Jurkat, Clone E6-1 (cell line): ENCODE results near the gene NTM.

ENCODE experiments used
- DNase-seq: peaks from one replicate; pipeline ENCODE4 v3.0.0-alpha.2; 2011; ENCODE audit warnings: low read depth, low spot score
- H3K4me3 ChIP-seq: 2 replicates; pipeline ENCODE4 v1.5.1; 2011; ENCODE audit warnings: mild to moderate bottlenecking, low read length, control low read depth, moderate library complexity

The NTM gene

DNA sequence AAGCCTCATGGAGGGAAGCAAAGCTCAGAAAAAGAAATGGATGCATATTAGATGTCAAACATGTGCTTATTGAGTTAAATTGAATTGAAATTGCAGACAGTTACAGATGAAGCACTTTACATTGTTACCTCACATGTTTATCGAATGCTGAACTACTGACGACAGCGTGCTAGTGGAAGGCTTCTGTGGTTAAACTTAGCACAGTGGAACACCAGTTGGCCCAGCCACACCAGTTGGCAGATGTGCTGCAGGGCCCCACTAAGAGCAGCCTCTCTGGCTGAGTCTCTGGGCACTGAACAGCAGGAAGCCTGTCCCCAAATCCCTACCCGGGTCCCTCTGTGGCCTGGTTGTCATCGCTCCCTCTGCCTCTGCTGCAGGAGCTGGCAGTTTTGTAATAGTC lies 242.1 kb downstream of the NTM start:
- no peak overlapping the region for H3K4me3 ChIP-seq
- no peak for DNase-seq

DNA sequence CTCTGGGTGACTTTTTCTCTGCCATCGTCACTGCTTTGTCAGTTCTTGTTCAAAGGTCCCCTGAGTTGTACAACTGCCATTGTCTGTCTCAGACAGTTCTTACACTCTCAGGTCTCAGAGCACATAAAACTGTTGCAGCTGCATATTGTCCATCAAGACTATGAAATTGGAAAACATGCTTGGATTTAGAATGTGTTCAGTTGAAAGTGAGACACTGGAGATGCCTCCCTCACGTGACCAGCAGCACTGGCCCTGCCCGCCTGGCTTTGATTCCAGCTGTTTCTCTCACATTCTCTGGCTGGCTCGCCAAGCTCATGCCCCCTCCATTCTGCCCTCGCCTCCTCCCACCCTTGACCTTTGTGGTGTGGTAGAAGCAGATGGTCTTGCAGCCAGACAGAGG lies 244.2 kb downstream of the NTM start:
- no peak for DNase-seq
- no peak overlapping the region for H3K4me3 ChIP-seq

DNA sequence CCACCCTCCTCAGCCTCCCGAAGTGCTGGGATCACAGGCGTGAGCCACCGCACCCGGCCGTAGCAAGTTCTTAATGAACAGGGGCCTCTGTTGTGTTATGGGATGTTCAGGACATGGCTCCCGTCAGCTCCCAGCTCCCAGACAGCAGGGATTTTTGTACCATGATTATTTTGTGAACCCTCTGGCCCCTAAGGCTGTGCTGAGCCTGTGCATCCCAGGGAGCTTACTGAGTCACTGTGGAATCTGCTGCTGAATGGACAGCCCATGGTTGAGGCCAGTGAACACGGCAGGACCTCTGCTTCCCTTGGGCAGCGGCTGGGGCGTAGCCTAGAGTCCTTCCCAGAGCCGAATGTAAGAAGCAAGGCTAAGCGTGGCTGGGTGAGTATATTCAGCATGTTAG lies 245.2 kb downstream of the NTM start:
- DNase-seq: no peak
- no peak overlapping the region for H3K4me3 ChIP-seq

DNA sequence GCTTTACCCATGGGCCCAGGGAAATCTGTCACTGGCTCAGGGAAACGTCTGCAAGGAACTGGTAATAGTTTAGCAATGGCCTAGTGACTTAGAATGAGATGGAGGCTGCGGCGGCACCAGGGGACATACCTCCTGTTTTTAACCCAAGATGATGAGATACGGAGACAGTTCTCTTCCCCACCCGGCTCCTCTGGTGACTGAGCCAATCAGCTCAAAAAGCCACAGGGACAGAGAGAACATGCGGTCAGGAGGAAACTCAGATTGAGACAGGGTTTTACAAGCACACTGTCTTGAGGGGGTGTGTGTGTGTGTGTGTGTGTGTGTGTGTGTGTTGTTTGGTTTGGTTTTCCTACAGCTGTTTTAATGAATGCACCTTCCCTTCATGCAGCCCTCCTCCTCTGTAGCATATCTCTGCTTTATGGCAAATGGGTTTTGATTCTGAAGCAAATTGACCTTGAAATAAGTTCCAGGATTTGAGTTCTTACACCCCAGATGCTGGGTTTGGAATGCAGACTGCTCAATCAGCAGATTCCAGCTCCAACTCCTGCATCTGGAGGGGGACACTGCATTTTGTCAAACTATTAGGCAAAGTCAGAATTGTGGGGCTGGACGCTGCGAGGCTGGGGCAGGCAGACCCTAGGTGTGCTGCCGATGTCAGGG lies 246.2 kb downstream of the NTM start:
- peak; percentile 73 for DNase-seq
- no peak overlapping the region for H3K4me3 ChIP-seq

DNA sequence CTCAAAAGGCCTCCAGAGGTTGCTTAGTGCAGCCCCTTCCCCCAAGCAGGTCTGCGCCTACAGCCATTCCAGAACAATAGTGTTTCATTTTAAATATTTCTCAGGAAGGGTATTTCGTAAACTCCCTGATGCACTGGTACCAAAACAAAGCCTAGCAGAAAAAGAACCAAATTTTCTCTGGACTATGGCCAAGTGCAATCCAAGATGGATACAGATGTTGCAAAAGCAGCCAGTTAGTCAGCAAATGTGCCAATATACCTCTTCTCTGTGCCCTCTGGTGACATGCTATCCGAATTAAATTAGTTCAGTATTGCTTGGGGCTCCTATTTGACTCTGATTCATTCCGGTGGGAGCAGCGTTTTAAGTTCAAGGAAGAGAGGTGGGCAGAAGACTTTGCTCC lies 247.8 kb downstream of the NTM start:
- DNase-seq: no peak
- no peak overlapping the region for H3K4me3 ChIP-seq

DNA sequence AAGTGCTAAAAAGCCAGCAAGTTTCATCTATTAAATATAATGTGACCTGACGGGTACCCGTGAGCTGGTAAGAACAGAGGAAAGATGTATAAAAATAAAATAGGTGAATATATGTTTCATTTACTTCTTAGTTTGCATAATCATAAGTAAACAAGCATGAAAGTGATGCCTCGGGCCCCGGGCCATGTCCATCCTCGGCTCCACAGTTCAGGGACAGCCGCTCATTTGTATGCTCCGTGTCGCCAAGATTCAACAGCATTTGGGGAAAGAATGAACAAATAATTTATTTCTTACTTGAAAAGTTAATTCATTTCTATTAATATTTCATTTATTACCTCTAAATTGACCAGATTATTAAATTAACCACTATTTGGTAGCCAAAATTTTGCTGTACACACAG lies 251.8 kb downstream of the NTM start:
- no peak for DNase-seq
- no peak overlapping the region for H3K4me3 ChIP-seq

DNA sequence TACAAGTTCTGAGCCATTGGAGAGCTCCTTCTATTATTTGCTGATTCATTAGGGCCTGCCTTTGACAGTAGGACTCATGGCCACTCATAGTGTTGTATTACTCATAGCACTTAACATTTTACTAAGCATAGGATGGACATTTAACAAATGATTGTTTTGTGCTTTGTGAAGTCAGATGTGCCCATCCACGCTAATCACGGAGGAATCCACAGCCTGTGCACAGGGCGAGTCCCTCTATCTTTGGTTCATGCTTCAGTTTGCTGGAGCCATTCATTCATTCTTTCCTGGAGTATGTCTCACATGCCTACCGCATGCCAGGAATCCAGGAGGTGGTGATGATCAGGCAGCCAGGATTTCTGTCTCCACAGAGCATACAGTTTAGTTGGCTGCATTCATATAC lies 254.1 kb downstream of the NTM start:
- no peak overlapping the region for H3K4me3 ChIP-seq
- DNase-seq: no peak

DNA sequence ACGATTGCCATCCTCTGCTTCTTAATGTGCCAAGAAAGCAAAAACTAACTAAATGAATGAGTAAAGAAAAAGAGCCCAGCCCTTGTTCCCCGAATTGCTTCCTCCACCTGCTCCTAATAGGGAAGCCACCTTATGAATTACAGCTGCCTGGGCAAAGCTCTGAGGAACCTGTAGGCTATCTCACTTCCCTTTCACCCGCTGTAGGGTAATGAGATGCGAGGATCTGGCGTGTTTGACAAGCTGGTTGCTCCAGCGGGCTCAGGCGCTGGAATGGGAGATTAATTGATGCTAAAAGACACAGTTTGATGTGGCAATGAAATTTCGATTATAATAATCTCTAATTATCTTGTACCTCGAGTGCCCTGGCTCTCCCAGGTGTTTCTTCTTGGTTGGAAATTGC lies 256.4 kb downstream of the NTM start:
- no peak overlapping the region for H3K4me3 ChIP-seq
- DNase-seq: no peak

DNA sequence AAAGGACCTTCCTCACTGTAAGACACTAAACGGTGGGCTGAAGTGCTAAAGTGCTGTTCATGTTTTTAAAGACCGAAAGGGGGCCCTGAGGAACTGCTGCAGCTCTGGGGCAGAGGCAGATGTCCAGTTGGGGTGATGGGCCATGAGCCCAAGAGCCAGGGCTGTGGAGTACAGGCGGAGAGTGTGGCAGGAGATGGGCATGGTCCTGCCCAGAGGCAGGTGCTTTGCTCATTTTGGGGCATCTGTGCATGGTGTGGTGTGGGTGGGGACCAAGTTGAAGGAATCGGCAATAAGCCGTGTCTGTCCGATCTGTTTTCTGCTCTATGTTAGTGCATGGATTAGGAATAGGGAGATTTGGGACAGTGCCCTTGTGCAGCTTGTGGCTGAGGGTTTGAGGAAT lies 258.3 kb downstream of the NTM start:
- no peak for DNase-seq
- H3K4me3 ChIP-seq: no peak overlapping the region

DNA sequence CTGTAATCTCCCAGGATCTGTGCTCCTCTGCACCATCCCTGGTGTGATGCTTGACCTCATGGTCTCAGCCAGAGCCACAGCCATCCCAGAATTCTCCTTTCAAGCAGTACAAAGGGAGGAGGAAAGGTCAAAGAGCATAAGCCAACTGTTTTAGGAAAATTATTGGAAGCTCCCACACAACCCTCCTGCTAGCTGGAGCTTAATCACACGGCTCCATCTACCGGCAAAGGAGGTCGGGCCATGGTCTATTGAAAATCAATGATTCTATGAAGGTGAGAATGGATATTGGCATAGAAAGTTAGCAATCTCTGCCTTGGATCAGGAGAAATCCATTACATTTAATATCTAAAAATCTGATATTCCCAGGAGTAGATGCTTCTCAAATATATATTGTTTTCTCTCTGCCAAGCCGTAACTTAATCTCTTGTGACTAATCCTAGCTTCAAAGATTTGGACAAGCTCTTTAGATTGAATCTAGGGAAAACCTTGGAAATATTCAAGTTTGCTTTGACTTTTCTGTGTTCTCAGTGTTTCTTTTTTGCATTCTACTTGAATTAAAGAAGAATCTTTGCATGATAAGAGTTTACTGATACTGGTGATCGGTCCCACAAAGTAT lies 259.6 kb downstream of the NTM start:
- no peak for DNase-seq
- no peak overlapping the region for H3K4me3 ChIP-seq

DNA sequence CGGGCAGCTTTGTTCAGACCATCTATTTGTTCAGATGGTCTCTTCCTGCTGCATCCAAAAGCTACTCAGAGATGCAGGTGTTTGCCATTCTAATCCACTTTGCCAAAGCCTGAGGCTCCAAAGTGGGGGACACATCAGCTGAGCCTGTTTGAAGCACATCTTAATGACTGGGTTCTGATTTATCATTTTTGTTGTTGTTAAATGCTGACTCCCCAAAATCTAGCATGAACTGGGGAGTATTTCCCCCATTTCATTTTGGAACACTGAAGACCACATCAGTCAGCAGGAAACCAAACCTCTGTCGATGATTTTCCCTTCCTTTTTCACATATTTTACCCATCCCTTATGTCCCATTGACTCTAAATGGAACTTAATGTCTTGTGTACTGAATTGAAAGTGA lies 262.6 kb downstream of the NTM start:
- no peak overlapping the region for H3K4me3 ChIP-seq
- DNase-seq: no peak

DNA sequence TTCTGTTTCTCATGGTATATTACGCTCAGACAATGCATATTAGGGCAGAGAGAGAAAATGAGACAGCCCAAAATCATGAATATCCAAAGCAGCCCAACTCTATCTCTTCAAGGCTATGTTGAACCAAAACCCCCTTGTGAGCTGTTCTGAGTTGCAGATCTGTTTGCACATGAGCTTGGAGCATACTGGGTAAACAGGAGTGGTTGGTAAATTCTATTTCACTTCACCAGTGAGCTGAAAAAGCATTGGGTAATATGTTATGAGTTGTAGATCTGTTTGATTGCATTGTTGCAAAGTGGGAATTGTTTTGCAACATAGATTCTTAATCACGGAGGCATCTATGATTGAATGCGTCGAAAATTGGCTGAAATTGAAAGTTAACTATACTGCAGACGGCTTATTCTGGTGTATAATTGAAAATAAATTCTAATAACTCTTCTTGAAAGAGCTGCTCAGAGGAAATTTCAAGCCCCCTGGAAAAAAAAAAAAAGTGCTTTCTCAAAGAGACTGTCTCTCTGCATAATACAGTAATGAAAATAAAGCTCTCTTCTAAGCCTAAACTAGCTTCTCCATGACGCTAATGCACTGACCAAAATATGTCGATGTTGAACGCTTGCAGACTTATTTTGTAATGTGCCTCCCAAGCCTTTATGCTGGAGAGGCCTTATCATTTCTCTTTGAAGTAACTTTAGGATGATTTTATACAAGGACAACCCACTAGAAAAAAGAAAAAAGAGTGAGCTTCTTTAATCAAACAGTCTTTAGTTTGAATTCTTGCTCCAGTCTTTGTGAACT lies 263.7 kb downstream of the NTM start:
- no peak overlapping the region for H3K4me3 ChIP-seq
- DNase-seq: no peak

DNA sequence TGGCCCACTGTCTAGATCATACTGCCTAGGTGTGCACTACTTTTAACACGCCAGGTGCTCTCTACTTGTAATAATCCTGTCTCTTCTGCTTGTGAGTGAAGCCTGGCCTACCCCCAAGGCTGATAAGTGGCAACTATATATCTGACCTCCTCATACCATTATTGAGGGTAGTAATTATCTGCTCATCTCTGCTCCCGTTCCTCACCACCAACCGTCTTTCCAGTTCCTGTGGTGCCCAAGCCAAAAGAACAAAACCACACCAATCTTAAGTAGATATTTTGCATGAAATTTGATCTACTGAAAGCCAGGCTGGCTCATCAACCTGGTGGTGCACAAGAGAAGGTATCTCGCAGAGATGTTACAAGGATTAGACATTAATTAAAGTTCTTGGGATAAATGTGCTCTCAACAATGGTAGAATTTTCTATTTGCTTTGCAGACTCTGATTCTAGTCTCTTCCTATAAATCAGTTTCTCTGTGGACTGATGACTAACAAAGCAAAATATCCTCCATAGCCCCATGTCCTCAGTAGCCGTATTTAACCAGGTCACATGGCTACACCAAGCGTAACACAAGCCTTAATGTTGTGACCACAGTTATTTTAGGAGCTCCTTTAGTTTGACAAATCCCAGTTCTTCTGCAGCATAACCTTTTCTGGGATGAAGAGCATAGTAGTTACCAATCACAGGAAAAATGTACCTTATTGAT lies 267.2 kb downstream of the NTM start:
- DNase-seq: peak; percentile 87
- peak overlapping the region; percentile 36 for H3K4me3 ChIP-seq

DNA sequence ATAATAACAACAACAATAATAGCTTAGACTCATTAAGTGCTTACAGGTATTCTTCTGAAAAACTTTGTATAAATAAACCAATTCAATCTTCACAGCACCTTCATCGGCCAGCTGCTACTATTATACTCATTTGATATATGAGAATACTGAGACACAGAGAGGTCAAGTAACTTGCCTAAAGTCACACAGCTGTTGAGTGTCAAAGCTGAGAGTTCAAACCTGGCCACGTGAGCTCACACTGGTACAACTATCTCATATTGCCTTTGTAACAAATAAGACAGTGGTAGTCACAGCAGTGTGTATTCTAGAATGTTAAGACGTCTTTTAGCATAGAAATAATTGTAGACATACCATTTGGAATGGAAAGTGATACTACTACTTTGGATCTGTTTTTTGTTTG lies 268.5 kb downstream of the NTM start:
- DNase-seq: no peak
- H3K4me3 ChIP-seq: no peak overlapping the region

DNA sequence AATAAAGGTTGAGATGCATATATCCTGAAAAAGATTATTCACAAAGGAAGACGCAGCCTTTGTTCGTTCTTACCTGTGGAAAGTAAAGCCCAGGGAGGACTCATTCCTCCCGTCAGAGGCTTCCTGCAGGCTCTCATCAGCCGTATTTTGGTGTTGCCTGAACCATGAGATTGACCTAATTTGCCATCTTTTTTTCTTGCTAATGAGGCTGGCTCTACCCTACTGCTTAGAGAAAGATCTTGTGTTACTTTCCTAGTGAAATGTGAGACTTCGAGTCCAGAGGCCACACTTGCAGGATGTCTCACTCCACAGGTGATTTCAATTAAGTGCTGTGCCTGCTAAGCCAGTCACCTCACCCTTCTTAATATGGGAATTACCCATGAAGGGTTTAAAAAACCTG lies 269.9 kb downstream of the NTM start:
- DNase-seq: no peak
- no peak overlapping the region for H3K4me3 ChIP-seq

DNA sequence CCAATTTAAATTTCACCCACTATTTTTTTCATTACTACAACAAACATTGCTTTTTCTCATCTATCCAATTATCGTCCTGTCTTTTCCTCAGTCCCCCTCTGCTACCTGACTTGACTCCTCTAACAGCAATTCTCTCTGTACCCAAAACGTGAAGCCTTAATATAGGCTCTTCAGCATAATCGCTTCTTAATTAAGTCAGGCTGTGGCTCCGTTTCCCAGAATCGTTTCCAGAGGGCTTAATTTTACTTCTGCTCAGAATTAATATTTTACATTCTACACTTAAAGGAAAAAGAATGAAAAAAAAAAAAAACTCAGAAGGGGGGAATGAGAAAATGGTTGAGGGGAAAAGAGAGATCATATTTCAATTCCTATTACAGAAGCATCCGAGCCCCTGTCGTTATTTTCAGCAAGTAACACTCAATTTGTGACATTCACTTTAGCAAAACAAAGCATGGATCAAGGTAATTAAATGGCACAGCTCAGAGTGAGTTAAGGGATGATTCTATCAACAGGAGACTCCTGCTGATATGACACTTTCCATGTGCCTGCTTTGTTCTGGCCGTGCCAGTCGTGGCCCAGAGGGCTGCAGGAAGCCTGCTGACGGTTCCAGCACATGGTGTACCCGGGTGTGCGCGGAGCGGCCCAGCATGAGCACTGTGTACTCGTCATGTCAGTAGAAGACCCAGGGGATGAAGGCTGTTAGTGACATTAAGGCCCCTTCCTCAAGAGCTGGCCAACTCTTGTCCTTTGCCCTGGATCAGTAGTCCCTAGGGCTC lies 272.5 kb downstream of the NTM start:
- no peak overlapping the region for H3K4me3 ChIP-seq
- DNase-seq: no peak

DNA sequence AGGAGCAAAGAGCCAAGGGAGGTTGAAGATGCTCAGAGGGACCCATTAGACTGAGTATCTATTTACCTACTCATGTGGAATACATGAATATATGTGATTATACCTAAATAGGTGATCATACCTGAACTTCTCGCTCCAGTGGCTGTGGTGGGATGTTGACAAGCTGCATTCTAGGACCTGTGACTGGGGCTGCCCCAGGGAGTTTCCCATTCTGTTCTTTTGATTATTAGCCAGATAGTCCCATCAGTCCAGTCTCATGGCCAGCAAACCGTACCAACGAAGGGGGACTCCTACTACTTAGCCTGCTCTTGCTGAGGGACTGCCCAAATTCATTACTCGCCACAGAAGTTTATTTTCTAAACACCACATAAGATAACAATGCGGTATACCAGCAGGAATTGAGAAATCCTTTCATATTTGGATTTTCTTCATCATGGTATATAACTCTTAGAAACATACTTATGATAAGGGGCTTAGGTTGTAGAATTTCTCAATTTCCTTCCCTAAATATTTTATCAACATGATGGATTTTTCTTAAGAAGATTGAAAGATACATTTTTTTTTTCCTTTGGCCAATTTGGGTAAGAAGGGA lies 273.9 kb downstream of the NTM start:
- no peak for DNase-seq
- no peak overlapping the region for H3K4me3 ChIP-seq

DNA sequence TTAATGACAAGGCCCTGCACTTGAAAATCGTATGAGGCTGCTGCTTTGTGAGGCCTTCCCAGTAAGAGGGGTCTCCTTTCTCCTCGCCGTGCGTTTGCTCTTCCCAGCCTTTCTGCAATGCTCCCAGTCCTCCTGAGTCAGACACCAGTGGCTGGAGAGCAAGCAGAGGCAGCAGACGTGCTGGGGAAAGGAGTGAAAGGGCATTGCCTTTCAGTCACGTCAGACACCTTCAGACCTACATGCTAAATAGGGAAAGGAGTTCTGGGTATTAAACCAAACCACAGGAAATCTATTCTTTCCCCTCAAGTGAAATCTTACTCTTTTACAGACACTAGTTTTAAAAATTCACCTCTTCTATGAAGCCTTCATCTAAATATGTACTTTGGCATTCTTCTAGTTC lies 274.8 kb downstream of the NTM start:
- H3K4me3 ChIP-seq: no peak overlapping the region
- no peak for DNase-seq

DNA sequence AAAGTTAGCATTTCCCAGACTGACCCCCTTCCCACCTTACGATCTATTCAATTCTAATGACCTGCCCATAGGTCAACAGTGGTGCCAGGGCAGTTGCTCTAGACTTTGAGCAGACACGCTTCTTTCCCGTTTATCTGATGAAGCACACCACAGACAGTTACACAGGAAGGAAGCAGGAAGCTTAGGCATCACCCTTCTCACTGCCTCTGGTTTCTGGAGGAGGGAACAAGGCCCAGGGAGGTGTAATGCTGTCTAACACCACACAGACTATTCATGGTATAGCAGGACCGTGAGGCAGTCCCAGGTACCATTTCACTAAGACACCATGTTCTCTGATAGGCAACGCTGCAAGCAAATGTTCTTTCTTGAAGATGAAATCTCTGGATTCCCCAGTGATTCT lies 279.4 kb downstream of the NTM start:
- DNase-seq: peak; percentile 79

More for the DNA sequence above, 279.4 kb downstream of the NTM start:
- H3K4me3 ChIP-seq: no peak overlapping the region
